Smooth muscle cell (in vitro differentiated cells): ENCODE results near the gene TBX18. TPM values are rescaled to one million over a fixed set of nuclear protein-coding genes. Genes with fewer than 3 reads are reported as not detected.

Source experiments
- DNase-seq: peaks from one replicate; lab custom pipeline; 2025; ENCODE audit not compliant: unreplicated experiment; lab: John Stamatoyannopoulos, UW
- H2AFZ ChIP-seq: fragments of 200-600 bp; sonication (generic); 2 replicates; pipeline ENCODE4 v1.6.0; 2016; ENCODE audit warnings: antibody characterized with exemption, low read depth, mild to moderate bottlenecking
- H3F3A ChIP-seq: fragments of 200-600 bp; sonication (generic); 2 replicates; pipeline ENCODE4 v1.6.0; 2017; ENCODE audit warnings: antibody characterized with exemption, low read depth
- H3K27ac ChIP-seq: fragments of 200-600 bp; sonication (generic); 2 replicates; pipeline ENCODE4 v1.5.1; 2016; ENCODE audit warnings: low read depth, mild to moderate bottlenecking
- H3K27me3 ChIP-seq: fragments of 200-600 bp; sonication (generic); 2 replicates; pipeline ENCODE4 v1.6.1; 2016; ENCODE audit warnings: low read depth, mild to moderate bottlenecking
- H3K36me3 ChIP-seq: fragments of 200-600 bp; sonication (generic); 2 replicates; pipeline ENCODE4 v1.5.1; 2016; ENCODE audit warnings: low read depth
- H3K4me1 ChIP-seq: fragments of 200-600 bp; sonication (generic); 2 replicates; pipeline ENCODE4 v1.5.1; 2016; ENCODE audit warnings: low read depth
- H3K4me2 ChIP-seq: fragments of 200-600 bp; sonication (generic); 2 replicates; pipeline ENCODE4 v1.6.0; 2016; ENCODE audit warnings: mild to moderate bottlenecking
- H3K4me3 ChIP-seq: fragments of 200-600 bp; sonication (generic); 2 replicates; pipeline ENCODE4 v1.5.1; 2016; ENCODE audit warnings: mild to moderate bottlenecking
- H3K79me2 ChIP-seq: fragments of 200-600 bp; sonication (generic); 2 replicates; pipeline ENCODE4 v1.6.0; 2016; ENCODE audit warnings: low read depth, mild to moderate bottlenecking
- H3K9ac ChIP-seq: fragments of 200-600 bp; sonication (generic); 2 replicates; pipeline ENCODE4 v1.6.0; 2016; ENCODE audit warnings: low read depth
- H3K9me3 ChIP-seq: fragments of 200-600 bp; sonication (generic); replicated peaks from 2 replicates; pipeline ENCODE4 v1.5.1; 2016; ENCODE audit warnings: low read depth
- H4K20me1 ChIP-seq: fragments of 200-600 bp; sonication (generic); 2 replicates; pipeline ENCODE4 v1.6.0; 2016; ENCODE audit warnings: low read depth
- WGBS: methylation state at CpG from one replicate; pipeline ENCODE4 v1.1.7; 2016; ENCODE audit warnings: low lambda C conversion rate; 5-methylcytosine and 5-hydroxymethylcytosine counted together
- polyA plus RNA-seq: library from polyadenylated mRNA; unstranded; fragments of >200 nt; fragmentation: Nextera tagmentation; extraction: Ambion mirVana; gene quantifications from 2 replicates; pipeline ENCODE4 v1.2.1, GENCODE V29; 2016
- total RNA-seq: library from RNA; depleted of rRNA; stranded (reverse); fragments of >200 nt; gene quantifications from 2 replicates; pipeline ENCODE4 v1.2.3, GENCODE V29; 2014
- TF ChIP-seq, protein P1 (sequence below): fragments of 200-600 bp; sonication (generic); IDR thresholded peaks from 2 replicates; pipeline ENCODE4 v1.5.1; 2017; ENCODE audit warnings: borderline replicate concordance, mild to moderate bottlenecking, antibody characterized with exemption; ENCODE audit not compliant: insufficient read depth, poor library complexity, severe bottlenecking

TBX18 gene
- total and polyA plus RNA-seq, 2 experiments from 2014 or later, result 0.59 to 2.3 TPM

DNA sequence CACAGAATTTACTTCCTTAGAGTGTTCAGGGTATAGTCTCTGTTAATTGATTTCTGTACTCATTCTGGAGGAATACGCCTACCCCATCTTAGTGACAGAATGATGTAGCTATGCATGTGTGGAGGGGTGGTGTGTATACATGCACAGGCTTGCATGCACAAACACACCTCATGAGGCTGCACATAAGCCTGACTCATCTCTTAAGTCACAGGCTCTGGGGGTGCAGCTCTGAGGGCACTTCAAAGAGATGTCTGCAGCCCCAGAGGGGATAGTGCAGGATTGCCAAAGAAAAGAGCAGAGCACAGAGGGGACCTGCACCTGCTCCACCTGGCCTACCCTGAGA, 24.6 kb downstream of the TBX18 start:
- no peak overlapping the region for H3K4me2 ChIP-seq
- no peaks in the 10 kb centered on the region for H3K36me3 ChIP-seq
- no peak overlapping the region for H3K9ac ChIP-seq
- H3K27me3 ChIP-seq, result no peaks in the 10 kb centered on the region
- no peaks in the 10 kb centered on the region for H4K20me1 ChIP-seq
- TF ChIP-seq, protein P1, sequence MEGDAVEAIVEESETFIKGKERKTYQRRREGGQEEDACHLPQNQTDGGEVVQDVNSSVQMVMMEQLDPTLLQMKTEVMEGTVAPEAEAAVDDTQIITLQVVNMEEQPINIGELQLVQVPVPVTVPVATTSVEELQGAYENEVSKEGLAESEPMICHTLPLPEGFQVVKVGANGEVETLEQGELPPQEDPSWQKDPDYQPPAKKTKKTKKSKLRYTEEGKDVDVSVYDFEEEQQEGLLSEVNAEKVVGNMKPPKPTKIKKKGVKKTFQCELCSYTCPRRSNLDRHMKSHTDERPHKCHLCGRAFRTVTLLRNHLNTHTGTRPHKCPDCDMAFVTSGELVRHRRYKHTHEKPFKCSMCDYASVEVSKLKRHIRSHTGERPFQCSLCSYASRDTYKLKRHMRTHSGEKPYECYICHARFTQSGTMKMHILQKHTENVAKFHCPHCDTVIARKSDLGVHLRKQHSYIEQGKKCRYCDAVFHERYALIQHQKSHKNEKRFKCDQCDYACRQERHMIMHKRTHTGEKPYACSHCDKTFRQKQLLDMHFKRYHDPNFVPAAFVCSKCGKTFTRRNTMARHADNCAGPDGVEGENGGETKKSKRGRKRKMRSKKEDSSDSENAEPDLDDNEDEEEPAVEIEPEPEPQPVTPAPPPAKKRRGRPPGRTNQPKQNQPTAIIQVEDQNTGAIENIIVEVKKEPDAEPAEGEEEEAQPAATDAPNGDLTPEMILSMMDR, result no peak
- peak overlapping the region; percentile 71 for H3K27ac ChIP-seq
- no peaks in the 10 kb centered on the region for H3K4me1 ChIP-seq
- no peaks in the 10 kb centered on the region for H3K9me3 ChIP-seq
- no peak overlapping the region for H3K4me3 ChIP-seq
- no peak for DNase-seq
- no peaks in the 10 kb centered on the region for H3F3A ChIP-seq
- H2AFZ ChIP-seq, result no peak overlapping the region
- no peaks in the 10 kb centered on the region for H3K79me2 ChIP-seq
- WGBS, result 81% methylated on average over 1 of the region's 1 CpG

DNA sequence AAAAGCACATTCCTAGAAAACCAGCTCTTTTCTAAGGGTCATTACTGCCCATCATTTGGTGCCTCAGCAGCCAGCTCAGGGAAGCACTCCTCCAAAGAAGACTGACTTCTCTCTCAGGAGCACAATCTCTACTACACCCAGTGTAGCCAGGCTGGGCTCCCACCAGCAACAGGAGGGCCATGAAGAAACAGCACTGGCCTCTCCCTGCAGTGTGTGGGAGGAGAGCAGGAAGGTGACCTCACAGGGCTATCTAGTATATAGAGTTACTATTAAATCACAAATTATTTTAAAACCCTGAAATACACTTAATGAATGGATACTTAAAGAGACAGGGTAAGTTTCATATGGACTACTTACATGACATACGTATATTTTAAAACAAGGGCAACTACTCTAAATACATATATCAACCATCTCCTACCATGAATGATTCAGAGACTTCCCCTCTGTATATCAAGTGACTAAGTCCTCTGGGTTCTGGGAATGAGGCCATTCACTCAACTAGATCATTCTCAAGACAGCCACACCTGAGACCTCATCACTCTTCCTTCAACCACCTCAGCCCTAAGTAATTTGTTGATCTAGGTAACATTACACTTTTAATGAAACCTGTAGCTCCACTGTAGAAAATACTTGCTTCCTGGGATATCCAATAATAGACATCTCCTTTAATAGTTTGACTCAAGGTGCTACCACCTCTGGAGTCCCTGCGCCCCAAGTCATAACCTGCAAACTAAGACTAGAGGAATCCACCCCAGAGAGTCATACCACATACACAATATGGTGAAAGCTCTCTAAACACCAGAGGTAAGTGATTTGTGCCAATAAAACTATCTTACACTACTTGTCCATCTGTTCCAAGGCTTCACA, 25.2 kb downstream of the TBX18 start:
- H3K4me2 ChIP-seq, result no peak overlapping the region

DNA sequence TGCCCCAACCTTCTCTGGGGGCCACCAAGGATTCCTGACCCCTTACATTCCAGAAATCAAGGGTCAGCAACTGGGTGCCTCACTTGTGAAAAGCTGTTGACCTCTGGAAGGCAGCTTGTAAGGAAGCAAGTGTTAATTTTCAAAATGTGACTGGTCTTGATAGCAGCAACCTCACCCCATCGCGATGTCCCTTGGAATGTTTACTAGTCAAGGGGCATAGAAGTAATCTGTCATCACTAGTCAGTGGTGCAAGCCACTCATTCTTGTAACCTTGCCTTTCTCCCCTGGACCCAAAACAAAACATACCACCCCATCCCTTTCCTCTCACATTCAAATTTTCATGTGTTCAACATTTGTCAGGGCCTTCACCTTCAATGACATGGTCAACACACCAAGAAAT, 30.5 kb downstream of the TBX18 start:
- TF ChIP-seq, protein P1, result no peak
- 47% methylated on average over 2 of the region's 2 CpGs for WGBS
- H3K4me3 ChIP-seq, result no peak overlapping the region

More for the DNA sequence above, 25.2 kb downstream of the TBX18 start:
- H4K20me1 ChIP-seq, result no peaks in the 10 kb centered on the region
- WGBS, result 92% methylated on average over 2 of the region's 2 CpGs
- no peaks in the 10 kb centered on the region for H3K9me3 ChIP-seq
- TF ChIP-seq, protein P1, result no peak
- no peak overlapping the region for H2AFZ ChIP-seq
- no peak for DNase-seq
- H3K4me3 ChIP-seq, result no peak overlapping the region
- H3K9ac ChIP-seq, result no peak overlapping the region
- peak overlapping the region; percentile 71 for H3K27ac ChIP-seq
- no peaks in the 10 kb centered on the region for H3K4me1 ChIP-seq
- H3F3A ChIP-seq, result no peaks in the 10 kb centered on the region
- no peaks in the 10 kb centered on the region for H3K36me3 ChIP-seq
- no peaks in the 10 kb centered on the region for H3K79me2 ChIP-seq
- no peaks in the 10 kb centered on the region for H3K27me3 ChIP-seq

DNA sequence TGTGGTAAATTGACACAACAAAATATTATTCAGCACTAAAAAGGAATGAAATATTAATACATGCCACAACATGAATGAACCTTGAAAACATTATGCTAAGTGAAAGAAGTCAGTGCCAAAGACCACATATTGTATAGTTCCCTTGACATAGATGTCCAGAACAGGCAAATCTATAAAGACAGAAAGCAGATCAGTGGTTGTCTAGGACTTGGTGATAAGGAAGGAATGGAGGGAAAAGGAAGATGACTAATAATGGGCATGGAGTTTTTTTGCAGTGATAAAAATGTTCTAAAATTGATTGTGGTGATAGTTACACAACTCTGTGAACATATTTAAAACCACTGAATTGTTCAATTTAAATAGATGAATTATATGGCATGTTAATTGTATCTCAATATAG, 32.5 kb downstream of the TBX18 start:
- Histone ChIP-seq H3K27ac (no peak overlapping the region), H3K4me2 (peak overlapping the region; percentile 51), H3K9me3 (no peaks in the 10 kb centered on the region), H3K27me3 (no peaks in the 10 kb centered on the region), H3F3A (no peaks in the 10 kb centered on the region), H3K4me3 (no peak overlapping the region), H3K4me1 (no peaks in the 10 kb centered on the region), H3K79me2 (no peaks in the 10 kb centered on the region), H3K9ac (no peak overlapping the region), H2AFZ (no peak overlapping the region), H4K20me1 (no peaks in the 10 kb centered on the region), H3K36me3 (no peaks in the 10 kb centered on the region)
- TF ChIP-seq, protein P1, result no peak
- DNase-seq, result no peak

More for the DNA sequence above, 30.5 kb downstream of the TBX18 start:
- Histone ChIP-seq H3F3A (no peaks in the 10 kb centered on the region), H3K4me1 (no peaks in the 10 kb centered on the region), H3K9ac (no peak overlapping the region), H2AFZ (no peak overlapping the region), H4K20me1 (no peaks in the 10 kb centered on the region), H3K9me3 (no peaks in the 10 kb centered on the region), H3K79me2 (no peaks in the 10 kb centered on the region), H3K27ac (no peak overlapping the region), H3K36me3 (no peaks in the 10 kb centered on the region), H3K4me2 (no peak overlapping the region), H3K27me3 (no peaks in the 10 kb centered on the region)
- DNase-seq, result no peak
